ENCODE results near the gene AFMID. TPM values are rescaled to one million over a fixed set of nuclear protein-coding genes. Genes with fewer than 3 reads are reported as not detected.

The AFMID gene
- total and polyA plus RNA-seq, 9 of the 15 experiments (the other 6 are each of a cell fraction or from before 2014, with no cell fraction given) = 62.1 to 188 (median 74.4) TPM

DNA sequence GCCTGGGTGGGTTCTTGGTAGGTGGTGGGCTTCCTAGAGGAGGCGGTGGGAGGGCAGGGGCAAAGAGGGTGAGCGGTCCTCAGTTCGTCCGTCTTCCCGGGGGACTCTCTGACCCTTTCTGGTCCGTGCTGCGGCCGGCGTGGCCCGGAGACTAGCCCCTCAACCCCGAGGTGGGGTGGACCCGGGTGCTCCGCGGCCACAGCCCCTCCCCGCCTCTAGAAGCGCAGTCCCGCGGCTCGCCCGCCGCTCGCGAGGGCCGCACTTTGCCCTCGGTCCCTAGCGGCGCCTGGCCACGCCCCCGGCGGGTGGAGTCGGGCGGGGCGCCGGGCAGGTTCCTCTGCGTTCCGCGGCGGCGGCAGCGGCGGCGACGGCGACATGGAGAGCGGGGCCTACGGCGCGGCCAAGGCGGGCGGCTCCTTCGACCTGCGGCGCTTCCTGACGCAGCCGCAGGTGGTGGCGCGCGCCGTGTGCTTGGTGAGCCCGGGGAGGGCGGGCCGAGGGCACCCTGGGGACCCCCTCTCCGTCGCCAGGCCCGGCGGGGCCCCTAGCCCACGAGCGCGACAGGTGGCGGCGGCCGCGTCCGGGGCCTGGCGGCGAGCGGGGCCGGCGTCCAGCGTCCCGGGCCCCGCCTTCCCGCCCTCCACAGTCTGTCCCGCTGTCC, 18.8 kb upstream of the AFMID start, which contains the start of gene SYNGR2 (continued):
- TF ChIP-seq SAFB2 (IDR thresholded peaks at IDR 0.05; ENCODE audit: borderline replicate concordance, low read depth, low read length, severe bottlenecking) = no peak
- no peak for TF ChIP-seq ETV6 (IDR thresholded peaks at IDR 0.05; ENCODE audit: borderline replicate concordance in 1 of 2, low read depth in 2 of 2, low read length in 1 of 2)
- TF ChIP-seq ETV6 (CRISPR knock-in tag; IDR thresholded peaks at IDR 0.05; ENCODE audit: borderline replicate concordance) = no peak
- TF ChIP-seq RFX1 (IDR thresholded peaks at IDR 0.05) = no peak
- no peak for TF ChIP-seq RBM22 (IDR thresholded peaks at IDR 0.05; ENCODE audit: low read depth, low read length, poor library complexity, severe bottlenecking)
- no peak for TF ChIP-seq ZNF584 (CRISPR knock-in tag; IDR thresholded peaks at IDR 0.05; ENCODE audit: low read depth)
- no peak for TF ChIP-seq ZNF318 (IDR thresholded peaks at IDR 0.05; ENCODE audit: borderline replicate concordance in 1 of 2, low read depth in 1 of 2)
- TF ChIP-seq, protein P1, sequence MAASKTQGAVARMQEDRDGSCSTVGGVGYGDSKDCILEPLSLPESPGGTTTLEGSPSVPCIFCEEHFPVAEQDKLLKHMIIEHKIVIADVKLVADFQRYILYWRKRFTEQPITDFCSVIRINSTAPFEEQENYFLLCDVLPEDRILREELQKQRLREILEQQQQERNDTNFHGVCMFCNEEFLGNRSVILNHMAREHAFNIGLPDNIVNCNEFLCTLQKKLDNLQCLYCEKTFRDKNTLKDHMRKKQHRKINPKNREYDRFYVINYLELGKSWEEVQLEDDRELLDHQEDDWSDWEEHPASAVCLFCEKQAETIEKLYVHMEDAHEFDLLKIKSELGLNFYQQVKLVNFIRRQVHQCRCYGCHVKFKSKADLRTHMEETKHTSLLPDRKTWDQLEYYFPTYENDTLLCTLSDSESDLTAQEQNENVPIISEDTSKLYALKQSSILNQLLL (CRISPR knock-in tag; IDR thresholded peaks at IDR 0.05; ENCODE audit: borderline replicate concordance) = no peak
- TF ChIP-seq PCBP1 (IDR thresholded peaks at IDR 0.05; ENCODE audit: low read depth, low read length, poor library complexity, severe bottlenecking) = peak; percentile 35
- TF ChIP-seq STAT5B (CRISPR knock-in tag; IDR thresholded peaks at IDR 0.05) = no peak
- TF ChIP-seq ZNF24 (IDR thresholded peaks at IDR 0.05) = no peak
- TF ChIP-seq CREM (IDR thresholded peaks at IDR 0.05; ENCODE audit: low read depth) = peak; percentile 56; the same call in 1 of the 2 replicates
- peak; percentile 48 for TF ChIP-seq U2AF1 (optimal IDR thresholded peaks at IDR 0.05; ENCODE audit: low read depth, low read length)
- TF ChIP-seq DIDO1 (tag; IDR thresholded peaks at IDR 0.05; ENCODE audit: low read depth) = no peak
- no peak for TF ChIP-seq XRCC4 (IDR thresholded peaks at IDR 0.05; ENCODE audit: extremely low read depth, insufficient read depth, insufficient read length)
- no peak for TF ChIP-seq SMARCE1 (IDR thresholded peaks at IDR 0.05)
- no peak for TF ChIP-seq ZNF165 (CRISPR knock-in tag; IDR thresholded peaks at IDR 0.05; ENCODE audit: borderline replicate concordance)
- TF ChIP-seq PCBP2 (IDR thresholded peaks at IDR 0.05; ENCODE audit: low read depth, low read length, poor library complexity, severe bottlenecking) = no peak
- no peak for TF ChIP-seq MYBL2 (IDR thresholded peaks at IDR 0.05; ENCODE audit: low read depth)
- no peak for TF ChIP-seq MYBL2 (CRISPR knock-in tag; IDR thresholded peaks at IDR 0.05; ENCODE audit: borderline replicate concordance)
